ENCODE measurements around the gene TM9SF4.

The TM9SF4 gene

DNA sequence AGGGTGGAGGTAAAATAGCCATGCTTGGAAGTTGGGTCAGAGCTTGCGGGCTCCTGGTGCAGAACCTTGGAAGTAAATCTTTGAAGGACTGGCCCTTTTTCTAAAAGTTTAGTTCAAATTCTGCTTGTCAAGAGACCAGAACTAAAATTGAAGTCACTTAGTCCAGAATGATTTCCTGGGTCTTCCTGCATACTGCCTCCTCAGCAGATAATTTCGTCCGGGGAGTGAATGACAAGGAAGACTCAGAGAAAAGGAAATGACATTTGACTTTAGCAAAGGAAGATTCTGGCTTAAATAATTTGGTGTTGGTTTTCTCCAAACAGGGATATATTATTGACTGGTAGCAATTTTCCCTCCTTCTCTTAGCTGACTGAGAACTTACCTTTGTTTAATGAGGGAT is 1.2 kb downstream of the TM9SF4 start:
- DNase-seq (ENCODE audit: low read depth) = no peak
- H3K4me3 ChIP-seq (ENCODE audit: low read depth, low read length) = peak overlapping the region; percentile 98
- TF ChIP-seq, protein P1, sequence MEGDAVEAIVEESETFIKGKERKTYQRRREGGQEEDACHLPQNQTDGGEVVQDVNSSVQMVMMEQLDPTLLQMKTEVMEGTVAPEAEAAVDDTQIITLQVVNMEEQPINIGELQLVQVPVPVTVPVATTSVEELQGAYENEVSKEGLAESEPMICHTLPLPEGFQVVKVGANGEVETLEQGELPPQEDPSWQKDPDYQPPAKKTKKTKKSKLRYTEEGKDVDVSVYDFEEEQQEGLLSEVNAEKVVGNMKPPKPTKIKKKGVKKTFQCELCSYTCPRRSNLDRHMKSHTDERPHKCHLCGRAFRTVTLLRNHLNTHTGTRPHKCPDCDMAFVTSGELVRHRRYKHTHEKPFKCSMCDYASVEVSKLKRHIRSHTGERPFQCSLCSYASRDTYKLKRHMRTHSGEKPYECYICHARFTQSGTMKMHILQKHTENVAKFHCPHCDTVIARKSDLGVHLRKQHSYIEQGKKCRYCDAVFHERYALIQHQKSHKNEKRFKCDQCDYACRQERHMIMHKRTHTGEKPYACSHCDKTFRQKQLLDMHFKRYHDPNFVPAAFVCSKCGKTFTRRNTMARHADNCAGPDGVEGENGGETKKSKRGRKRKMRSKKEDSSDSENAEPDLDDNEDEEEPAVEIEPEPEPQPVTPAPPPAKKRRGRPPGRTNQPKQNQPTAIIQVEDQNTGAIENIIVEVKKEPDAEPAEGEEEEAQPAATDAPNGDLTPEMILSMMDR (conservative IDR thresholded peaks at IDR 0.05; ENCODE audit: low read depth, low read length) = no peak

DNA sequence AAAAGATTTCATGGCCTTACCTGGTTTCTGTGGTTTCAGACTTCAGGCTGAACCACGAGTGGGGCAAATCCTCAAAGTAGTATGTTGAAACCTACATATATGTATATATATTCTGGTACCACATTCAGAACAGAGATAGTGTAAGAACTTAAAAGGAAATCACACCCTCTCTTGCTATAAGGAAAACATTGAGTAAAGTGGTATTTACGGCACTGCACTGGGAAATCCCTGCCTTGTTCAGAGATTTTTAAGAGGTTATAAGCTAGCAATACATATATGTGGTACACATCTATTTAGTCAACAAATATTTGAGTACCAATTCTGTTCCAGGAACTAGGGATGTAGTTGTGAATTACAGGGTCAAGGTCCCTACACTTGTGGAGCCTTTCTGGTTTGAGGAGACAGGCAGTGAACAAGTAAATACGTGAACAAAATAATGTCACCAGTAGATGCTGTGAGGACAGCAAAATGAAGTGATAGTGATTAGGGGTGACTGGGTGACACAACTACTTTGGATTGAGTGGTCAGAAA is 1.7 kb downstream of the TM9SF4 start:
- no peak for DNase-seq (ENCODE audit: low read depth)
- no peak overlapping the region for H3K4me3 ChIP-seq (ENCODE audit: low read depth, low read length)
- TF ChIP-seq, protein P1 (conservative IDR thresholded peaks at IDR 0.05; ENCODE audit: low read depth, low read length) = no peak

DNA sequence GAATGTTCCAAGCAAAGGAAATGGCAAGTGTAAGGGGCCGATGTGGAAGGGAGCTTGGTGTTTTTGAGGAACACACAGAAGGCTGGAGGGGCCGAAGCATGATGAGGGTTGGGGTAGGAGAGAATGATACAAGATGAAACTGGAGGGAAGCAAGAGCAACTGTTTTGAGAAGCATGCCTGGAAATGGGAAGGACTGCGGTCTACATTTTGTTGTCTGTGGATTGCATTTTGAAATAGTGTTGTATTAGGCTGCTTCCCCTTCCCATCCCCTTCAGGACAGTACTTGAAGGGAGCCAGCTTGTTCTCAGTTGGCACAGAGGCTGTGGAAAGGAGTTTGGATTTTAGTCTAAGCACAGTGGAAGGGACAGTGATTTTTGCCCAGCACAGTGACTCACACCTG is 2.2 kb downstream of the TM9SF4 start:
- TF ChIP-seq, protein P1 (conservative IDR thresholded peaks at IDR 0.05; ENCODE audit: low read depth, low read length) = no peak
- no peak overlapping the region for H3K4me3 ChIP-seq (ENCODE audit: low read depth, low read length)
- DNase-seq (ENCODE audit: low read depth) = no peak

DNA sequence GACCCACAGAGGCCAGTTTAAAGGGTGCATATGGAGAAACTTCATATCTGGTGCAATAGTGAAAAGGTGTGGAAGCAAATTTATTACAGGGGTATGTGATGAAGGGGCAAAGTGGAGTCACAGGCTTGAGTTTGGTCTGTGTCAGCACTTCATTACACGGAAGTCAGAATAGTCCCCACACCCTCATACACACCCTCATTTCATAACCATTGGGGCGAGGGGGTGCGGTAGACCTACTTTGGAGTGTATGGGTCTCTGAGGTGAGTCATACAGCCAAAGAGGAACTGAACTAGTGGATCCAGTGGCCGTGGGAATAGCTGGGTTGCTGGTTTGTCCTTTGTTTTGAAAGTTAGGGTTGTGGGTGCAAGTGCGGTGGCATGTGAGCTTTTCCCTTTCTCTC is 3.3 kb downstream of the TM9SF4 start:
- no peak overlapping the region for H3K4me3 ChIP-seq (ENCODE audit: low read depth, low read length)
- TF ChIP-seq, protein P1 (conservative IDR thresholded peaks at IDR 0.05; ENCODE audit: low read depth, low read length) = no peak
- no peak for DNase-seq (ENCODE audit: low read depth)

DNA sequence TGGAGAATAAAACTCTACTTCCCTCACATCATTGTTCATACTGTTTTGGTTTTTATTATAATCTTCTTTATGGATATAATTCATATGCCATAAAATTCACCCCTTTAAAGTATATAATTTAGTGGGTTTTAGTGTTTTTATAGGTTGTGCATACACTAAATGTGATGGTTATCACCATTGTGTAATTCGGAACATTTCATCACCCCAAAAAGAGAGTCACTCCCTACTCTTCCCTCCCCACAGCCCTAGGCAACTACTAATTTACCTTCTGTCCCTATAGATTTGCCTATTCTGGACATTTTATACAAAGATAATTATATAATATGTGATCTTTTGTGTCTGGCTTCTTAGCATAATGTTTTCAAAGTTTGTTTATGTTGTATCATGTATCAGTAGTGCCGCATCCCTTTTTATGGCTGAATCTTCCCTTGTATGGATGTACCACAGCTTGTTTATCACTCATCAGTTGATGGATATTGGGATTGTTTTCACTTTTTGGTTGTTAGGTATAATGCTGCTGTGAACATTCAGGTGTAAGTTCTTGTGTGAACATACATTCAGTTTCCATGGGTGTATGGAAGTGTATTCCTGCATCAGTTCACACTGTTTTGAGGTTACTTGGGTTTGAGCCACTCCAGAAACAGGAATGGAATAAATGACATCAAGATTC is 4.2 kb downstream of the TM9SF4 start:
- H3K4me3 ChIP-seq (ENCODE audit: low read depth, low read length) = no peak overlapping the region
- DNase-seq (ENCODE audit: low read depth) = no peak
- TF ChIP-seq, protein P1 (conservative IDR thresholded peaks at IDR 0.05; ENCODE audit: low read depth, low read length) = no peak

DNA sequence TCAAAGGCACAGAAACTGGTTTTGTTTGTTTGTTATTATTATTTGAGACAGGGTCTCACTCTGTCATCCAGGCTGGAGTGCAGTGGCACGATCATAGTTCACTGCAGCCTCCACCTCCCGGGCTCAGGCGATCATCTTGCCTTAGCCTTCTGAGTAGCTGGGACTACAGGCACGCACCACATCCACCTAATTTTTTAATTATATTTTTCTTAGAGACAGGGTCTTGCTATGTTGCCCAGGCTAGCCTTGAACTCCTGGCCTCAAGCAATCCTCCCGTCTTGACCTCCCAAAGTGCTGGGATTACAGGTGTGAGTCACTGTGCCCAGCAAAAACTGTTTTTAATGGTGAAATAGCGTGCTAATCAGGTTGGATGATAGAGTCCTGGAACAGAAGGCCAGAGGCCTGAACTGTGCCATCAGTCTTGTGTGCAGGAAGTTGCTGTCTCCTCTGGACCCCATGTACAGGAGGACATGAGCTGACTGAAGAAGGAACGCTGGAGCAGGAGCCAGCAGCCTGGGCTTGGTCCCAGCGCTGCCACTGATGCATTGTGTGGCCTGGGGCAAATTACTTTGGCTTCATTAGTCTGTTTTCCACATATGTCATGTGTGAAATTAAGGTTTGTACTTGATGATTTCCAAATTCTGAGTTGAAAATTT is 4.9 kb downstream of the TM9SF4 start:
- no peak overlapping the region for H3K4me3 ChIP-seq (ENCODE audit: low read depth, low read length)
- no peak for DNase-seq (ENCODE audit: low read depth)
- TF ChIP-seq, protein P1 (conservative IDR thresholded peaks at IDR 0.05; ENCODE audit: low read depth, low read length) = no peak

Measured in choroid plexus epithelial cell (primary cell).